ENCODE results near the gene XK.
"Not testable (repeated sequence)": the region's sequence is repeated elsewhere in the genome, so short reads cannot be mapped to it uniquely, and the experiment has no call there.

The XK gene, protein sequence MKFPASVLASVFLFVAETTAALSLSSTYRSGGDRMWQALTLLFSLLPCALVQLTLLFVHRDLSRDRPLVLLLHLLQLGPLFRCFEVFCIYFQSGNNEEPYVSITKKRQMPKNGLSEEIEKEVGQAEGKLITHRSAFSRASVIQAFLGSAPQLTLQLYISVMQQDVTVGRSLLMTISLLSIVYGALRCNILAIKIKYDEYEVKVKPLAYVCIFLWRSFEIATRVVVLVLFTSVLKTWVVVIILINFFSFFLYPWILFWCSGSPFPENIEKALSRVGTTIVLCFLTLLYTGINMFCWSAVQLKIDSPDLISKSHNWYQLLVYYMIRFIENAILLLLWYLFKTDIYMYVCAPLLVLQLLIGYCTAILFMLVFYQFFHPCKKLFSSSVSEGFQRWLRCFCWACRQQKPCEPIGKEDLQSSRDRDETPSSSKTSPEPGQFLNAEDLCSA

DNA sequence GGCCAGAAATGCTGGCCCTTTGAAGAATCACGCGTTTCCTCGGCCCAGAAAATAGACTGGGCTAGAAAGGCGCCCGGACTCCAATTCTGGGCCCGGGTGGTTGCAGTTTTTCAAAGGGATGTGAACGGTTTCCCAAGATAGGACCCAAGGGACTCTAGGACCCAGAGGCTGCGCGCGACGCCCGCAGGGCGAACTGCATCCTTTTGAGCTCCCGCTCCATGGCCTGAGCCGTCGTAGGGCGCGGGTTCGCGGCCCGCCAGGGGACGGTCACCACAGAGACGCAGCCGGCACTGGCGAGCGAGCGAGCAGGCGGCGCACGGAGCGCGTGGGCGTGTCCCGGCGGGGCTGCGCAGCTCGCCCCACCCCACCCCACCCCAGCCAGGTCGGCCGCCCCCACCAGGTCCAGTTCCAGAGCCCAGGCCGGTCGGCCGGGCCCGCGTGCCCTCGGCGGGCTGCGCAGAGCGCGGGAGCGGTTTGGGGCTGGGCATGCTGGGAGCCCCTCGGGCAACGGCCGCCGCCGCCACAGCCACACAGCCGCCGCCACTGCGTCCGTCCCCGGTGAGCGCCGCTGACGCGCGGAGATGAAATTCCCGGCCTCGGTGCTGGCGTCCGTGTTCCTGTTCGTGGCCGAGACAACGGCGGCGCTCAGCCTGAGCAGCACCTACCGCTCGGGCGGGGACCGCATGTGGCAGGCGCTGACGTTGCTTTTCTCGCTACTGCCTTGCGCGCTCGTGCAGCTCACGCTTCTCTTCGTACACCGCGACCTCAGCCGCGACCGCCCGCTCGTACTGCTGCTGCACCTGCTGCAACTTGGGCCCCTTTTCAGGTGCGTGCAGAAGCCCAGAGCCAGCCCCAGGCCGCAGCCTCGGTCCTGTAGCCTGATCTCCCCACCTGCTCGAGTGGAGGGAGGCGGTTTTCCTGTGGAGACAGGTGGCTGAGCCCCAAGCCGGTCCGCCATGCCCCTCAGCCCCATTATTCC lies at the start of gene XK:
Gene XK (plus strand): TSS at position 411 of the 979 bp plus-strand sequence. CDS start 171 bp downstream, at position 582.
- peak within 1 kb of the TSS; percentile 26; the same call in 1 of the 2 replicates for H3K27ac ChIP-seq (ENCODE audit: low read depth, low read length)
- no peaks in the 10 kb centered on the region for H3K9me3 ChIP-seq (ENCODE audit: control insufficient read depth, insufficient read depth, low read depth, low read length)
- peak within 1 kb of the TSS; percentile 68 for H3K4me3 ChIP-seq (ENCODE audit: low read depth, low read length)
- peaks cover 17% of the 10 kb centered on the region for H3K4me1 ChIP-seq (ENCODE audit: control insufficient read depth, insufficient read depth, low read length)
- H3K9ac ChIP-seq (ENCODE audit: low read length) = peak within 1 kb of the TSS; percentile 73
- H3K27me3 ChIP-seq (ENCODE audit: control insufficient read depth, insufficient read depth, low read length) = peaks cover 33% of the 10 kb centered on the region
- H3K36me3 ChIP-seq (ENCODE audit: control insufficient read depth, insufficient read depth, low read length) = no peaks in the 10 kb centered on the region

DNA sequence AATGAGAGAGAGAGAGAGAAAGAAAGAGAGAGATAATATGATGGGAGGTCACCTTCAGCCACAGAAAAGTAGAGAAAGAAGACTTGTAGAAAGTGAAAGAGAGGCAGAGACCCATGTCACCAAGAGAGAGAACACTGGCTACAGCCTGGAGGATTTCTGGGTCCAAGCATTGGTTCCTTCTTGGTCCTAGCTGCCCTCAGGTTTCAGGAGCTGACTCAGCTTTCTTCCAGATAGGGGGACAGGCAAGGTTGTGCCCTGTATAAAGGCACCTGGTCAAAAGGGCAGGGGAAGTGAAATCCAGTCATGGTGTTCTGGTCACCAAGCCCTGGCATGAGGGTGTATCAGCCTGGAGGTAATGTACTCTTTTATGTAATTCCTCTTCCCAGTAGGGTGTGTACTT lies 47.5 kb upstream of the XK start:
- H3K27ac ChIP-seq (ENCODE audit: low read depth, low read length) = no peak overlapping the region
- peaks cover 3% of the 10 kb centered on the region; the same call in 1 of the 2 replicates for H3K4me1 ChIP-seq (ENCODE audit: control insufficient read depth, insufficient read depth, low read length)
- H3K27me3 ChIP-seq (ENCODE audit: control insufficient read depth, insufficient read depth, low read length) = no peaks in the 10 kb centered on the region
- H3K9ac ChIP-seq (ENCODE audit: low read length) = no peak overlapping the region
- no peaks in the 10 kb centered on the region for H3K36me3 ChIP-seq (ENCODE audit: control insufficient read depth, insufficient read depth, low read length)
- H3K9me3 ChIP-seq (ENCODE audit: control insufficient read depth, insufficient read depth, low read depth, low read length) = peaks cover 9% of the 10 kb centered on the region
- no peak overlapping the region for H3K4me3 ChIP-seq (ENCODE audit: low read depth, low read length)

DNA sequence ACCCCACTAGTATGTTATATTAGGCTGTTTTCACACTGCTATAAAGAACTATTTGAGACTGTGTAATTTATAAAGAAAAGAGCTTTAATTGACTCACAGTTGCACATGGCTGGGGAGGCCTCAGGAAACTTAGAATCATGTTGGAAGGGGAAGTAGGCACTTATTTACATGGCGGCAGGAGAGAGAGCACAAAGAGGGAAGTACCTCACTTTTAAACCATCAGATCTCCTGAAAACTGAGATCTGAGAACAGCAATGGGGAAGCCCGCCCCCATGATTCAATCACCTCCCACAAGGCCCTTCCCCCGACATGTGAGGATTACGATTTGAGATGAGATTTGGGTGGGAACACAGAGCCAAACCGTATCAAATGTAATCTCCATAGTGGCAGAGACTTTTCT lies 45.4 kb upstream of the XK start:
- Histone ChIP-seq H3K4me3 (ENCODE audit: low read depth, low read length) (no peak overlapping the region), H3K9ac (ENCODE audit: low read length) (no peak overlapping the region)

DNA sequence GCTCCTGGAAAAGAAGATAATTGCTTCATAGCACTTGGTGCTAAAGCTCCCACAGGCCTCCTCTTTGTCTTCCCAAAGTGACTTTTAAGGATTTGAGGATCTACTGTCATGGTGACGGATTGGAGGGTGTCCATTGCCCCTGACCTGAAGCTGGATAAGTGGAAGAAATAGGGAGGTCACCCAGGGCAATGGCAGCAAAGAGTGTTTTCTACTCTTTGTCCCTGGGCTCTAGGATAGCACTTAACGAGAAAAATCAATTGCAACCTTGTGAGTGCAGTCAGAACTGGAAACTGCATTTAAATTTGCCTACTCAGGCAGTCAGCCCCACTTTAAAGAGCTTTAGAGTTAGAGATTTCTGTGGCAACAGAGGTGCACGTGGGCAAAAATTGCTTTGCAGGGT lies 43.7 kb upstream of the XK start:
- H3K27ac ChIP-seq (ENCODE audit: low read depth, low read length) = no peak overlapping the region
- H3K36me3 ChIP-seq (ENCODE audit: control insufficient read depth, insufficient read depth, low read length) = no peaks in the 10 kb centered on the region
- no peaks in the 10 kb centered on the region; the same call in 1 of the 2 replicates for H3K27me3 ChIP-seq (ENCODE audit: control insufficient read depth, insufficient read depth, low read length)
- no peak overlapping the region for H3K9ac ChIP-seq (ENCODE audit: low read length)
- no peak overlapping the region for H3K4me3 ChIP-seq (ENCODE audit: low read depth, low read length)
- H3K9me3 ChIP-seq (ENCODE audit: control insufficient read depth, insufficient read depth, low read depth, low read length) = no peaks in the 10 kb centered on the region
- peaks cover 21% of the 10 kb centered on the region for H3K4me1 ChIP-seq (ENCODE audit: control insufficient read depth, insufficient read depth, low read length)

More for the DNA sequence above, 45.4 kb upstream of the XK start:
- no peaks in the 10 kb centered on the region for H3K36me3 ChIP-seq (ENCODE audit: control insufficient read depth, insufficient read depth, low read length)
- H3K9me3 ChIP-seq (ENCODE audit: control insufficient read depth, insufficient read depth, low read depth, low read length) = peaks cover 3% of the 10 kb centered on the region; the same call in 1 of the 2 replicates
- no peaks in the 10 kb centered on the region; the same call in 1 of the 2 replicates for H3K27me3 ChIP-seq (ENCODE audit: control insufficient read depth, insufficient read depth, low read length)
- H3K27ac ChIP-seq (ENCODE audit: low read depth, low read length) = no peak overlapping the region
- H3K4me1 ChIP-seq (ENCODE audit: control insufficient read depth, insufficient read depth, low read length) = peaks cover 13% of the 10 kb centered on the region

DNA sequence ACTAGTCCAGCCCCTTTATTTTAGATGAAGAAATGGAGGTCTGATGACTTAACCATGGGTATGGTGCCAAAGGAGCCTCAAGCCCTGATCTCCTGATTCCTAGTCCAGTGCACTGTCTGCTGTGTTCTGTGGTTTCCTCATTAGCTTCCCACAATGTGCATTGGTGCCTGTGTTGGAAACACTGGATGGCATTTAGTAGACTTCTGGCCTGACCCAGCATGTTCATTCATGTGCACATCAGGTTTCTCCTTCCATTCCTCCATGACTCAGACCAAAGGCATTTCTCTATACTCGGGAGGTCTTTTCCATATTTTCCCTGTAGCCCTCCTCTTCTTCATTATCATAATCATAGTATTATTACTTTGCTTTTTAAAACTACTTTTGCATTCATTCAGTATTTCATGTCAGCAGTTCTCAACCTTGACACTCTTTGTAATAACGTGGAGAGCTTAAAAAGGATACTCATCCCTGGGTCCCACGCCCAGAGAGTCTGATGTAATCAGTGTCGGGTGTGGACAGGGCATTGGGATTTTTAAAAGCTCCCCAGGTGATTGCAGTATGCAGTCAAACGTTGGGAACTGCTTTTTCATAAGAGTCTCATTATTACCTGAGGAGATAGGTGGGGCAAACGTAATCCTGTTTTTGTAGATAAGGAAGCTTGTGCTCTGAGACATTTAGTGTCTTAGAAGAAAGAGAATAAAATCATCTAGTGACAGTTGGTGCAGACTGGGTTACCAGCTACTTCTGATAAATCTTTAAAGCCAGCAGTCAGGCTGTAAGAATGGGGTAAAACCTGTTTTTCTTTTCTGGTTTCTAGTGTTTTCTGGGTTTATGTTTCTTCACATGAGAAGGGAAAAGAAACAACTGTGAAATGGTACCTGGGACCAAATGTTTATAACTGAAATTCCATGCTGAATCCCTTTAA lies 40.9 kb upstream of the XK start:
- Histone ChIP-seq H3K36me3 (ENCODE audit: control insufficient read depth, insufficient read depth, low read length) (no peaks in the 10 kb centered on the region), H3K27ac (ENCODE audit: low read depth, low read length) (no peak overlapping the region), H3K9me3 (ENCODE audit: control insufficient read depth, insufficient read depth, low read depth, low read length) (no peaks in the 10 kb centered on the region), H3K4me3 (ENCODE audit: low read depth, low read length) (no peak overlapping the region), H3K27me3 (ENCODE audit: control insufficient read depth, insufficient read depth, low read length) (no peaks in the 10 kb centered on the region; the same call in 1 of the 2 replicates), H3K9ac (ENCODE audit: low read length) (no peak overlapping the region), H3K4me1 (ENCODE audit: control insufficient read depth, insufficient read depth, low read length) (peaks cover 21% of the 10 kb centered on the region)

DNA sequence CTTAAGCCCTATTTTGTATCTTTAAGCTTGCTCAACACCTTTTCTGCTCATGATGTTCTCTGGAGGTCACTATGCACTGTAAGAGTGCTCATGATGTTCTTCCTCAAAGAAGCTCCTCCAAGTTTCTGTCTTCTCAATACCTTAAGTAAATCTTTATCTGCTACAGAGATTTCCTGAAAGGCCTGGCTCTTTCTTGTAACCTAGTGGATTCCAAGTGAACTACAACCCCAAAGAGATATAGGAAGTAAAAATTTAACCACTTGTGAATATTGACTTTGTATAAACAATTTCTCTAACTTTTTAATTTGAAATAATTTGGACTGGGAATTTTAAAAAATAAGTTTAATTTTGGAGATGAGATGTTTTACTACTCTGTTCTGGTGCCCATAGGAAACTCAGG lies 39.3 kb upstream of the XK start:
- Histone ChIP-seq H3K36me3 (ENCODE audit: control insufficient read depth, insufficient read depth, low read length) (no peaks in the 10 kb centered on the region), H3K9ac (ENCODE audit: low read length) (no peak overlapping the region), H3K4me1 (ENCODE audit: control insufficient read depth, insufficient read depth, low read length) (peaks cover 18% of the 10 kb centered on the region), H3K9me3 (ENCODE audit: control insufficient read depth, insufficient read depth, low read depth, low read length) (no peaks in the 10 kb centered on the region), H3K27ac (ENCODE audit: low read depth, low read length) (no peak overlapping the region), H3K27me3 (ENCODE audit: control insufficient read depth, insufficient read depth, low read length) (no peaks in the 10 kb centered on the region; the same call in 1 of the 2 replicates), H3K4me3 (ENCODE audit: low read depth, low read length) (no peak overlapping the region)

DNA sequence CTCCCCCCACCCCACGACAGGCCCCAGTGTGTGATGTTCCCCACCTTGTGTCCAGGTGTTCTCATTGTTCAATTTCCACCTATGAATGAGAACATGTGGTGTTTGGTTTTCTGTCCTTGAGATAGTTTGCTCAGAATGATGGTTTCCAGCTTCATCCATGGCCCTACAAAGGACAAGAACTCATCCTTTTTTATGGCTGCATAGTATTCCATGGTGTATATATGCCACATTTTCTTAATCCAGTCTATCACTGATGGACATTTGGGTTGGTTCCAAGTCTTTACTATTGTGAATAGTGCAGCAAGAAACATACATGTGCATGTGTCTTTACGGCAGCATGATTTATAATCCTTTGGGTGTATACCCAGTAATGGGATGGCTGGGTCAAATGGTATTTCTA lies 34.7 kb upstream of the XK start:
- H3K4me3 ChIP-seq (ENCODE audit: low read depth, low read length); H3K9ac ChIP-seq (ENCODE audit: low read length); H3K27me3 ChIP-seq (ENCODE audit: control insufficient read depth, insufficient read depth, low read length); H3K27ac ChIP-seq (ENCODE audit: low read depth, low read length); H3K9me3 ChIP-seq (ENCODE audit: control insufficient read depth, insufficient read depth, low read depth, low read length); H3K36me3 ChIP-seq (ENCODE audit: control insufficient read depth, insufficient read depth, low read length): not testable (repeated sequence)
- peaks cover 13% of the 10 kb centered on the region for H3K4me1 ChIP-seq (ENCODE audit: control insufficient read depth, insufficient read depth, low read length)

DNA sequence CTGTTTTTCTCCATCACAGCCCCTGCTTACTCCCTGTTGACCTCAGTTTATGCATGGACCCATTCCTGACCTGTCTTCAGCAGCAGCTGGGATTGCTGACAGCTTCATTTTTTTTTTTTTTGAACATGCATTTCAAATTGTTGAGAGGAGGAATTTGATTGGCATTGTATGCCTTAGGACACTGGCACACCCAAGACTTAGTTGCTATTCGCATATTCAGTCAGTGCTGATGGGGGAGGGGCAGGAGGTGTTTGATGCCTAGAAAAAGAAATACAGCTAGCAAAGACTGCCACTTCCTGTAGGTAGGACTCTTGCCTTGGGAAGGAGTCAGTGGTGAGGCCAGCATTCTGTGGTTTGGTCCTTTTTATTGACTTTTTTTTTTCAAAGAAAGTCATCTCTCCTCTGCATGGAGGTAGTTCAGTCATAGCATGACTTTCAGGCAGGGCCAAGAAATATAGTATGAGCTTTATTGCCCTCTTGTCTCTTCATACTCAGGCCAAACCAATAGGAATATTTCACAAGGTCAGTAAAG lies 33.6 kb upstream of the XK start:
- H3K9ac ChIP-seq (ENCODE audit: low read length) = no peak overlapping the region
- peaks cover 2% of the 10 kb centered on the region; the same call in 1 of the 2 replicates for H3K27me3 ChIP-seq (ENCODE audit: control insufficient read depth, insufficient read depth, low read length)
- H3K4me1 ChIP-seq (ENCODE audit: control insufficient read depth, insufficient read depth, low read length) = peaks cover 12% of the 10 kb centered on the region
- no peak overlapping the region for H3K4me3 ChIP-seq (ENCODE audit: low read depth, low read length)
- H3K36me3 ChIP-seq (ENCODE audit: control insufficient read depth, insufficient read depth, low read length) = no peaks in the 10 kb centered on the region
- H3K27ac ChIP-seq (ENCODE audit: low read depth, low read length) = no peak overlapping the region
- H3K9me3 ChIP-seq (ENCODE audit: control insufficient read depth, insufficient read depth, low read depth, low read length) = no peaks in the 10 kb centered on the region

DNA sequence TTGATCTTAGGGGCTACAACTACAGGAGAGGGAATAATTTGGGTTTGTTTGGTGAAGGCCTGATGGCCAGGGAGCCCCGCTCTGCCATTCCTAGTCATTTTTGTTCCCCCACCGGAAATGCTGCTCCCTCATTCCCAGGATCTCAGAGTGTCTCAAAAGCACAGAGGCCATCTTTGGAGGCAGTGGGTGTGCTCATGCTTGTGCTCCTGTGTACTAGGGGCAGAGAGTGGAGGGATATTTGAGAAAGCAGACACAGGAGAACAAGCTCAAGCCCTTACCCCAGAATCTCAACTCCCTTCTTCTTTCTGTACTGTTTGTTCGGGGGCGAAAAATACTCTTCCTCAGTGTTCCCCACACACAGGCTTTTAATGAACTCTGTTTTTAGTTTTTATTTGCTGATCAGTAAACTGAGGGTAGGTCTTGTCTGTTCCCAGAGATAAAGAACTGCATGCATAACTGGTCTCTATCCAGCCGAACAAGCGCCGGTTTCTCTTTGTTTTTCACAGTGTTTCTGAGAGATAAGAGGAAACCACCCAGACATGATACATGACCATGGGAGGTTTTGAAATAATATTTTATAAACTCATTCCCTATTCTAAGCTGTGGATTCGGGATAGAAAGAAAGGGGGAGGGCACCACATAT lies 32.9 kb upstream of the XK start:
- Histone ChIP-seq H3K4me1 (ENCODE audit: control insufficient read depth, insufficient read depth, low read length) (peaks cover 12% of the 10 kb centered on the region), H3K9ac (ENCODE audit: low read length) (no peak overlapping the region), H3K27ac (ENCODE audit: low read depth, low read length) (no peak overlapping the region), H3K4me3 (ENCODE audit: low read depth, low read length) (no peak overlapping the region), H3K36me3 (ENCODE audit: control insufficient read depth, insufficient read depth, low read length) (no peaks in the 10 kb centered on the region), H3K9me3 (ENCODE audit: control insufficient read depth, insufficient read depth, low read depth, low read length) (no peaks in the 10 kb centered on the region), H3K27me3 (ENCODE audit: control insufficient read depth, insufficient read depth, low read length) (peaks cover 2% of the 10 kb centered on the region; the same call in 1 of the 2 replicates)
